HepG2 (cell line): ENCODE data around the gene TPSB2.

ENCODE experiments used
- CHD2 ChIP-seq: IDR thresholded peaks from 2 replicates; pipeline ENCODE4 v1.6.1; 2011; ENCODE audit warnings: low read depth, low read length, improper control_type of control experiment
- ESRRA ChIP-seq: sonication (generic); formaldehyde crosslinking; IDR thresholded peaks from 2 replicates; pipeline ENCODE4 v1.5.1; 2020; ENCODE audit warnings: mild to moderate bottlenecking, low read depth, missing genetic modification reagents
- EZH2 ChIP-seq: conservative IDR thresholded peaks from 2 replicates; pipeline ENCODE4 v1.6.1; 2012; ENCODE audit warnings: mild to moderate bottlenecking, low read depth, low read length, moderate library complexity
- GTF2F1 ChIP-seq: fragments of 150-350 bp; IDR thresholded peaks from 2 replicates; pipeline ENCODE4 v1.6.1; 2014; ENCODE audit warnings: low read length
- KDM3A ChIP-seq: IDR thresholded peaks from 2 replicates; pipeline ENCODE4 v1.6.1; 2018; ENCODE audit warnings: low read depth, missing compliant biosample characterization
- SMYD3 ChIP-seq: sonication (generic); formaldehyde crosslinking; IDR thresholded peaks from 2 replicates; pipeline ENCODE4 v1.8.1; 2023; ENCODE audit warnings: mild to moderate bottlenecking, missing genetic modification reagents
- ZFX ChIP-seq: sonication (generic); formaldehyde crosslinking; IDR thresholded peaks from 2 replicates; pipeline ENCODE4 v1.4.0; 2020; ENCODE audit warnings: mild to moderate bottlenecking, low read depth, missing genetic modification reagents, moderate library complexity
- ZNF614 ChIP-seq: IDR thresholded peaks from 2 replicates; pipeline ENCODE4 v1.6.1; 2018; ENCODE audit warnings: missing biosample characterization, missing genetic modification reagents, inconsistent platforms, borderline replicate concordance
- TF ChIP-seq, protein P1 (sequence below): sonication (generic); formaldehyde crosslinking; IDR thresholded peaks from 2 replicates; pipeline ENCODE4 v1.4.0; 2020; ENCODE audit warnings: mild to moderate bottlenecking, missing genetic modification reagents, borderline replicate concordance
- TF ChIP-seq, protein P2 (sequence below): sonication (generic); formaldehyde crosslinking; IDR thresholded peaks from 2 replicates; pipeline ENCODE4 v1.5.0; 2020; ENCODE audit warnings: mild to moderate bottlenecking, missing genetic modification reagents, moderate library complexity

DNA sequence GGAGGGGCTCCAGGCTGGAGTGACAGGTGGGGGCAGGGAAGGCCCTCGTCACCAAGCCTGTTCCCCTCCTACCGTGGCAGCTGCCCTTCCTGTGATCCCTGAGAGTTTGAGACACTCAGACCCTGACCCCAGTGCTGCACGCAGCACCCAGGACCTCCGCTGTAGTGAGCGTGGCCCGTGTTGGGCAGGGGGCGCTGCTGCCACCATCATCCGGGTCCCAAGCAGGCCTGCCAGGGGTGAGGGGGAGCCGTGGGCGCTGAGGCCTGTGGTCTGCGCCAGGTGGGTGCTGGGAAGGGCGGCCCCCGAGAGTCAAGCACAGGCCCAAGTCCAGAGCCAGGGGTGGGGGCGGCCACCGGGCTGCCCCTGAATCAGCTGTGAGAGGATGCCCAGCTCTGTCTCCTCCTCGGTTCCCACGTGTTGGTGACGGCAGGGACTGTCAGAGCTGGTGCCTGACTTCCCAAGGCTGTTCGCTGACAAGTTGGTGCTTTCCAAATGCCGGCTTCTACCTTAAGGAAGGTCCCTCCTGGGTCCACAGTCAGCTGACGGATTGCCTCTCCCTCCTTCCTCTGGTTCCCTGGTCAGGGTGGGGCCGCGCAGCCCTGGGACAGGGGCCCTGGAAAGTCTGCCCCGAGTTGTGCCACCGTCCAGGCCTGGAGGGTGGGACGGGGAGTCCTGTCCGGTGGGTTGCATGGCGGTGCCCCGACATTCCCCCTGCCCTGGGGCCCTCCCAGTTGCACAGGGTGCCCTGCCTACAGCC lies 36.0 kb downstream of the TPSB2 start:
- TF ChIP-seq GTF2F1 = no peak
- no peak for TF ChIP-seq ZFX (CRISPR knock-in tag)
- no peak for TF ChIP-seq KDM3A
- TF ChIP-seq, protein P1, sequence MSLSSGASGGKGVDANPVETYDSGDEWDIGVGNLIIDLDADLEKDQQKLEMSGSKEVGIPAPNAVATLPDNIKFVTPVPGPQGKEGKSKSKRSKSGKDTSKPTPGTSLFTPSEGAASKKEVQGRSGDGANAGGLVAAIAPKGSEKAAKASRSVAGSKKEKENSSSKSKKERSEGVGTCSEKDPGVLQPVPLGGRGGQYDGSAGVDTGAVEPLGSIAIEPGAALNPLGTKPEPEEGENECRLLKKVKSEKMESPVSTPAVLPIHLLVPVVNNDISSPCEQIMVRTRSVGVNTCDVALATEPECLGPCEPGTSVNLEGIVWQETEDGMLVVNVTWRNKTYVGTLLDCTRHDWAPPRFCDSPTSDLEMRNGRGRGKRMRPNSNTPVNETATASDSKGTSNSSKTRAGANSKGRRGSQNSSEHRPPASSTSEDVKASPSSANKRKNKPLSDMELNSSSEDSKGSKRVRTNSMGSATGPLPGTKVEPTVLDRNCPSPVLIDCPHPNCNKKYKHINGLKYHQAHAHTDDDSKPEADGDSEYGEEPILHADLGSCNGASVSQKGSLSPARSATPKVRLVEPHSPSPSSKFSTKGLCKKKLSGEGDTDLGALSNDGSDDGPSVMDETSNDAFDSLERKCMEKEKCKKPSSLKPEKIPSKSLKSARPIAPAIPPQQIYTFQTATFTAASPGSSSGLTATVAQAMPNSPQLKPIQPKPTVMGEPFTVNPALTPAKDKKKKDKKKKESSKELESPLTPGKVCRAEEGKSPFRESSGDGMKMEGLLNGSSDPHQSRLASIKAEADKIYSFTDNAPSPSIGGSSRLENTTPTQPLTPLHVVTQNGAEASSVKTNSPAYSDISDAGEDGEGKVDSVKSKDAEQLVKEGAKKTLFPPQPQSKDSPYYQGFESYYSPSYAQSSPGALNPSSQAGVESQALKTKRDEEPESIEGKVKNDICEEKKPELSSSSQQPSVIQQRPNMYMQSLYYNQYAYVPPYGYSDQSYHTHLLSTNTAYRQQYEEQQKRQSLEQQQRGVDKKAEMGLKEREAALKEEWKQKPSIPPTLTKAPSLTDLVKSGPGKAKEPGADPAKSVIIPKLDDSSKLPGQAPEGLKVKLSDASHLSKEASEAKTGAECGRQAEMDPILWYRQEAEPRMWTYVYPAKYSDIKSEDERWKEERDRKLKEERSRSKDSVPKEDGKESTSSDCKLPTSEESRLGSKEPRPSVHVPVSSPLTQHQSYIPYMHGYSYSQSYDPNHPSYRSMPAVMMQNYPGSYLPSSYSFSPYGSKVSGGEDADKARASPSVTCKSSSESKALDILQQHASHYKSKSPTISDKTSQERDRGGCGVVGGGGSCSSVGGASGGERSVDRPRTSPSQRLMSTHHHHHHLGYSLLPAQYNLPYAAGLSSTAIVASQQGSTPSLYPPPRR (CRISPR knock-in tag) = no peak
- TF ChIP-seq CHD2 = no peak
- no peak for TF ChIP-seq EZH2
- no peak for TF ChIP-seq SMYD3 (CRISPR knock-in tag)
- TF ChIP-seq, protein P2, sequence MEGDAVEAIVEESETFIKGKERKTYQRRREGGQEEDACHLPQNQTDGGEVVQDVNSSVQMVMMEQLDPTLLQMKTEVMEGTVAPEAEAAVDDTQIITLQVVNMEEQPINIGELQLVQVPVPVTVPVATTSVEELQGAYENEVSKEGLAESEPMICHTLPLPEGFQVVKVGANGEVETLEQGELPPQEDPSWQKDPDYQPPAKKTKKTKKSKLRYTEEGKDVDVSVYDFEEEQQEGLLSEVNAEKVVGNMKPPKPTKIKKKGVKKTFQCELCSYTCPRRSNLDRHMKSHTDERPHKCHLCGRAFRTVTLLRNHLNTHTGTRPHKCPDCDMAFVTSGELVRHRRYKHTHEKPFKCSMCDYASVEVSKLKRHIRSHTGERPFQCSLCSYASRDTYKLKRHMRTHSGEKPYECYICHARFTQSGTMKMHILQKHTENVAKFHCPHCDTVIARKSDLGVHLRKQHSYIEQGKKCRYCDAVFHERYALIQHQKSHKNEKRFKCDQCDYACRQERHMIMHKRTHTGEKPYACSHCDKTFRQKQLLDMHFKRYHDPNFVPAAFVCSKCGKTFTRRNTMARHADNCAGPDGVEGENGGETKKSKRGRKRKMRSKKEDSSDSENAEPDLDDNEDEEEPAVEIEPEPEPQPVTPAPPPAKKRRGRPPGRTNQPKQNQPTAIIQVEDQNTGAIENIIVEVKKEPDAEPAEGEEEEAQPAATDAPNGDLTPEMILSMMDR (CRISPR knock-in tag) = no peak
- TF ChIP-seq ZNF614 = no peak
- TF ChIP-seq ESRRA (CRISPR knock-in tag) = no peak
